Hindlimb muscle (tissue), 1 donor: ENCODE data around the gene PHPT1. TPM values are rescaled to one million over a fixed set of nuclear protein-coding genes. Genes with fewer than 3 reads are reported as not detected.
"Not testable (repeated sequence)": the region's sequence is repeated elsewhere in the genome, so short reads cannot be mapped to it uniquely, and the experiment has no call there.

Experiments used
- DNase-seq: peaks from one replicate; pipeline ENCODE4 v3.0.0-alpha.2; 2013
- polyA plus RNA-seq: library from polyadenylated mRNA; unstranded; fragments of 120-200 nt; gene quantifications from one replicate; pipeline ENCODE4 v1.2.1, GENCODE V29; 2013; ENCODE audit not compliant: insufficient read length

Gene PHPT1
- polyA plus RNA-seq, 1 donor: 109 TPM

- DNase-seq: no peak
Measured at GRCh38 chr9:136837146-136837855, 11.9 kb upstream of the PHPT1 start.

GRCh38 chr9:136837856-136838277 is 11.3 kb upstream of the PHPT1 start:
- not testable (repeated sequence) for DNase-seq

GRCh38 chr9:136838314-136839228 is 10.6 kb upstream of the PHPT1 start:
- no peak for DNase-seq

- no peak for DNase-seq
Measured at GRCh38 chr9:136839229-136840139, 9.7 kb upstream of the PHPT1 start.

- no peak for DNase-seq
Measured at GRCh38 chr9:136840140-136840876, 8.9 kb upstream of the PHPT1 start.

- no peak for DNase-seq
Measured at GRCh38 chr9:136840877-136841645, 8.1 kb upstream of the PHPT1 start.

- DNase-seq: not testable (repeated sequence)
Measured at GRCh38 chr9:136841646-136842379, 7.4 kb upstream of the PHPT1 start.

- DNase-seq: peak; percentile 82
Measured at GRCh38 chr9:136842380-136842948, 6.7 kb upstream of the PHPT1 start, which contains the start of gene AJM1. Gene AJM1 (plus strand): TSS chr9:136842478. CDS start chr9:136844415, 1,937 bp downstream.

GRCh38 chr9:136843159-136843800 is 5.9 kb upstream of the PHPT1 start:
- not testable (repeated sequence) for DNase-seq

GRCh38 chr9:136843801-136844740 is 5.1 kb upstream of the PHPT1 start:
- DNase-seq: not testable (repeated sequence)

GRCh38 chr9:136844761-136845464 is 4.3 kb upstream of the PHPT1 start:
- no peak for DNase-seq

- DNase-seq: no peak
Measured at GRCh38 chr9:136845465-136846260, 3.5 kb upstream of the PHPT1 start.

- DNase-seq: no peak
Measured at GRCh38 chr9:136846376-136847087, 2.7 kb upstream of the PHPT1 start.

GRCh38 chr9:136847088-136847825 is 2.0 kb upstream of the PHPT1 start:
- peak; percentile 69 for DNase-seq

GRCh38 chr9:136847826-136848392 is 1.3 kb upstream of the PHPT1 start:
- DNase-seq: peak; percentile 85
